Measurements from ENCODE around the gene NR1H2.
"Not testable (repeated sequence)": the region's sequence is repeated elsewhere in the genome, so short reads cannot be mapped to it uniquely, and the experiment has no call there.

Gene NR1H2

DNA sequence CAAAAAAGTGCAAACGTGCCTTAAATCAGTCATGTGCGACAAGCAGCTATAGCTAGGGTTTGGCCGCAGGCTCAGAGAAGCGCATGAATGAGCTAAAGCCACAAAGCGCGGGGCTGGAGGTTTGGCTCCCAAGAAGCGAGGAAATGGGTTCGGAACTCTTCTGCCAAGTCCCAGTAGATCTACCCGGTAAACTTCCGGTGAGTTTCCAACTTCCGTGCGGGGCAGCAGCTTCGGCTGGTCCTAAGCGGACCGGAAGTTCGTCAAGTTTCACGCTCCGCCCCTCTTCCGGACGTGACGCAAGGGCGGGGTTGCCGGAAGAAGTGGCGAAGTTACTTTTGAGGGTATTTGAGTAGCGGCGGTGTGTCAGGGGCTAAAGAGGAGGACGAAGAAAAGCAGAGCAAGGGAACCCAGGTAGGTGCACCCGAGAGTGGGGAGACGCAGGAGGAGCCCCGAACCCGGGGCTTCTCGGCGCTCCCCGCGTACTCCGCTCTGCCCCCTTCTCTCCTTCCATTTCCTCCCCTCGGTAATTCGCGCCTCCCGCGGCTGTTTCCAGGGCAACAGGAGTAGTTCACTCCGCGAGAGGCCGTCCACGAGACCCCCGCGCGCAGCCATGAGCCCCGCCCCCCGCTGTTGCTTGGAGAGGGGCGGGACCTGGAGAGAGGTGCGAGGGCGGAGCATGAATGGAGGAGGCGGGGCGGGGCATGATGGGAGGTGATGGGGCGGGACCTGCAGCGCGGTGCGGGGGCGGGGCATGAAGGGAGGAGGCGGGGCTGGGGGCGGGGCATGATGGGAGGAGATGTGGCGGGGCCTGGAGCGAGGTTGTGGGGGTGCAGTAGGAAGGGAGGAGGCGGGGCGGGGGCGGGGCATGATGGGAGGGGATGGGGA is at the start of gene NR1H2:
Gene NR1H2, plus strand, starts transcription at position 292 of the 885 bp plus-strand sequence. CDS start 1,149 bp downstream, outside the sequence.
- DNase-seq = peak; percentile 98 to 99

- no peak for DNase-seq
Measured at GRCh38 chr19:50327013-50327412, 49.2 kb upstream of the NR1H2 start.

DNA sequence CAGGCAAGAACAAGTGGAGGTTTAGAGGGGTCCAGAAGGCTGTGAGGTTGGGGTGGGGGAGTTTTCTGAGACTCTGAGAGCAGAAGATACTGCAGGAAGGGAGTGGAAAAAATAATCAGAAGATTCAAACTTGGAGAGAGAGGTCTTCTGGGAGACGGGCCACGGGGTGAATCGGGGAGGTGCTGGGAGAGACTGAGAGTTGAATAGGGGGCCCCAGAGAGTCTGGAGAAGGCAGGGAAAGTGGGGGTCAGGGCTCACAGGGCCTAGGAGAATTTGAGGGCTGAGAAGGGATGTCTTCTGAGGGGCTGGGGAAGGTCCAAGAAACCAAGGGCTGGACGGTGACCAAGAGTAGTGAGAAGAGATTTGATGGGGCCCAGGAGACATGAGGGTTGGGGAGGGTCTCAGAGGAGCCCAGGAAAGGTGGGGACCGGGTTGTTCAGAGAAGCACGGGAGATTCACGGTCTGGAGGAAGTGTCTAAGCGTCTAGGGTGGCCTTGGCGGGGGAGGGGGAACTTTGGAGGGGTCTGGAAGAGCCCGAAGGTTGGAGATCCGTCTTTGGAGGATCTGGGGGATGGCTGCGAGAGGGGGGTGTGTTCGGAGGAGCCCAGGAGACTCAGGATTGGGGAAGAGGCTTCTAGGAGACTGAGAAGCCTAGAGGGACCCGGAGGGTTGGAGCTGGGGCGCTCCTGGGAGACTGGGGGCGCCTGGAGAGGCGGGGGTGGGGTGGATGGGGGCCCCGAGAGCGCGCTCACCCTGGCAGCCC is 48.6 kb upstream of the NR1H2 start:
- DNase-seq = no peak

DNA sequence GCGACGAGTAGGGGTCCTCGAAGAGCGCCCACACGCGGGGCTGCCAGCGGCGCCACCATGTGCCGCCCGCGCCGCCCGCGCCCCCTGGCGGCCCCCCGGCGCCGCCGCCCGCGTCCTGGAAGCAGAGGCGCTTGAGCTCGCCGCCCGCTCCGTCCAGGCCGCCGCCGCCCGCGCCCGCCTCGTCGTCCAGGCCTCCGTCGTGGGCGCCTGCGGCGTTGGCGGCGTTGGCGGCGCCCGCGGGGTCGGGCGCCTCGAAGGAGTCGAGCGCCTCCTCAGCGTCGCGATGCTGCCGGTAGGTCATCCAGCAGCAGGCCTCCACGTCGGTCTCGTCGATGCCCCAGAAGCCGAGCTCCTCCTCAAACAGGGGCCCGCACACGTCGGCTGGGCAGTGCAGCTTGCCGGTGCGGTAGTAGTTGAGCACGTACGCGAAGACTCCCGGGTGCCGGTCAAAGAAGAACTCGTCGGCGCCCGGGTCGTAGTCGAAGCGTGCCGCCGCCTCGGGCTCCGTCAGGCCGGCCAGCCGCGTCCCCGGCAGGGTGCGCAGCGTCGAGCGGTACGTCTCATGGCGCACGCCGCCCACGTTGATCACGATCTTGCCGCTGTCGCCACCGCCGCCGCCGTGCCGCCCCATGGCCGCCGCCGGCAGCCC is 47.9 kb upstream of the NR1H2 start:
- peak; percentile 25 to 64 for DNase-seq

GRCh38 chr19:50328873-50329145 is 47.4 kb upstream of the NR1H2 start:
- no peak for DNase-seq

- DNase-seq = peak; percentile 100
Measured at GRCh38 chr19:50329146-50329925, 46.9 kb upstream of the NR1H2 start, which contains the start of gene KCNC3. Gene KCNC3, minus strand, starts transcription at chr19:50329377. Its CDS starts 295 bp downstream, at chr19:50329082.

DNA sequence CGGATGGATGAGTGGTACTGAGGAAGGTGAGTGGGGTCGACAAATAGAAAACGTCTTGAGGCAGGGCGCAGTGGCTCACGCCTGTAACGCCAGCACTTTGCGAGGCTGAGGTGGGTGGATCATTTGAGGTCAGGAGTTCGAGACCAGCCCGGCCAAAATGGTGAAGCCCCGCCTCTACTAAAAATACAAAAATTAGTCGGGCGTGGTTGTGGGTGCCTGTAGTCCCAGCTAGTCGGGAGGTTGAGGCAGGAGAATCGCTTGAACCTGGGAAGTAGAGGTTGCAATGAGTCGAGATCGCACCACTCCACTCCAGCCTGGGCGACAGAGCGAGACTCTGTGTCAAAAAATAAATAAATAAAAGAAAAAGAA is 46.3 kb upstream of the NR1H2 start:
- not testable (repeated sequence) for DNase-seq

DNA sequence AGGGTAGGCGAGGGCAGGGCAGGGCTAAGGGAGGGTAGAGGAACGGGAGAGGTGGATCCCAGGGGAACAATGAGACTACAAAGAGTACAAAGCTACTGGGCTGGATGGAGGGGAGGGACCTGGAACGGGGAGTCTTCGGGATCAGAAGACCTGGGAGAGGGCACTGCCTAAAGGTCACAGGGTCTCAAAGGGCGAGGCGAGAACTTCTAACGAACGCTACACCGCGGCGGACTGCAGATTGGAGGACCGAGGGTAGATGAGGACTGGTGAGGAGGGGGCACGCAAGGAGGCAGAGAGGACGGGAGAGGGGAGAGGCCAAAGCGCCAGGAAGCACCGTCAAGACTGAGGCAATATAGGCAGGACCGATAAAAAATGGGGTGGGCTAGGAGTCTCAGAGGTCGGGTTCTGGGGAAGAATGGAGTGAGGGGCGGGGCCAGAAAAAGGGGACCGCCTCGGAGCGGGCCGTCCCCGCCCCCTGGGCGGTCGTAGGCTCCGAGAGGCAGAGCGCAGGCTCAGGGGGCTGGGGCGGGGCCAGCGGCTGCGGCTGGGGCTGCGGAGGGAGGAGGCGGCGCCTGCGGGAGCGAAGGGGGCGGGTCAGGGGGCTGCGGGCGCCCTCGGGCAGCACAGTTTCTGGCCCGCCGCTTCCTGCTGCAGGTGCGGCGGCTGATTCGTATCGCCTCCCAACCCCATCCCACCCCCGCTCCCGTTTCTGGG is 45.7 kb upstream of the NR1H2 start:
- DNase-seq = peak; percentile 86 to 96

GRCh38 chr19:50331221-50331993 is 44.9 kb upstream of the NR1H2 start:
- DNase-seq = no peak

DNA sequence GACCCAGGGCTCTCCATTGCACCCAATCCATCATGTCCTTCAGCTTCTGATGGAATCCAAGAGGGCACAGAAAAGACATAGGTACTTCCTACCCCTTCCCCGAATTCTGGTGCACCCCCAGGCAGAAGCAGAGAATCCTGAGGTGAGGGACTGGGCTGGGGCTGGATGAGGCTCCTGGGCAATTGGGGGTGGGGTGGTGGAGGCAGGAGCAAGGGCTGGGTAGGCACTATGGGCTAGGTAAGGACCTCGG is 44.3 kb upstream of the NR1H2 start:
- no peak for DNase-seq

- no peak for DNase-seq
Measured at GRCh38 chr19:50332244-50333038, 43.8 kb upstream of the NR1H2 start.

DNA sequence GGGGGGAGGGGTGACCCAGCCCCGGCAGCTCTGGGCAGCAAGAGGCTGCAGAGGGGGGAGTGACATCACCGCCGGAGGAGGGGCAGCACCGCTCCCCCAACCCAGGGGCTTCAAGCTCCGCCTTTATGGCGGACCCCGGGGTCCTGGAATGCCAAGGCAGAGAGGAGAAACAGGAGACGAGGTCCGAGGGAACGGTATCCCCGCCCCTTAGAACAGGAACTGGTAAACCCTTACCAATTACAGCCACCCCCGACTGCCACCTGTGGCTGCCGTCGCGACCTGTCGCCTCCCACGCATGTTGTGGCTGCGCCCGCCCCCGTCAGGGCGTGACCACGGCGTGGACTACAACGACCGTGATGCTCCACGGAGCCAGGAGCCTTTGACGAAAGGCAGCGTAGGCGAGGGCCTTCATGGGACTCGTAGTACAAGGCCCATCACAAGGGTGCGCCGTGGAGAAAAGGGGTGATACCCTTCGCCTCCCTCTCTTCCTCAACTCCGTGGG is 43.0 kb upstream of the NR1H2 start:
- DNase-seq = peak; percentile 97

GRCh38 chr19:50333737-50334617 is 42.3 kb upstream of the NR1H2 start:
- peak; percentile 77 to 96 for DNase-seq

- no peak for DNase-seq
Measured at GRCh38 chr19:50334741-50335421, 41.4 kb upstream of the NR1H2 start.

GRCh38 chr19:50337031-50337430 is 39.2 kb upstream of the NR1H2 start:
- not testable (repeated sequence) for DNase-seq

- no peak for DNase-seq
Measured at GRCh38 chr19:50340331-50340730, 35.9 kb upstream of the NR1H2 start.

- no peak for DNase-seq
Measured at GRCh38 chr19:50341091-50341564, 35.1 kb upstream of the NR1H2 start.

DNA sequence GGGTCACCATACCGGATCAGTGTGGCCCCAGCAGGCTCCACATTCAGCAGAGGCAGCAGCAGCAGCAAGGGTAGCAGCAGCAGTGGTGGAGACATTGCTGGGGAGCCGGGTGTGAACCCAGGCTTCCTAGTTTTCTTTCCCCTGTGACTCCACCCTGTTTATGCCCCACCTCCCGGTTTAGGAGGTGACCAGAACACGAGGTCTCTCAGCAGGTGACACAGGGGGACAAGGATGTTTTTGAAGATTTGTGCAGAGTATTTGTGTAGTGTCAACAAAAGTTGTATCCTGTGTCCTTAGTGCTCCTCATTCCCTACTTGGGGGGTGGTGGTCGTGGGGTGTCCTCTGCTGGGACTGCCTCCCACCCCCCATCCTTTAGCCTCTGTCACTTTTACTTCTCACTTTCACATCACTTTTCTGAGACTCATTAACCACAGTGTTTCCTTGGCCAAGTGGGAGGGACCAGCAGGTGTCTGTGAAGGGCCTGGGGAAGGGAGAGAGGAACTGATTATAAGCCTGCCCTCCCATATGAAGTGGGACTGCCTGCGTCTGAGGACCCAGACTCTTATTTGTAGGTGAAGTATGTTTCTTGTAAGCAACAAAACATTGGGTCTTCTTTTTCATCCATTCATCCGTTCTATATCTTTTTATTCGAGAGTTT is 31.5 kb upstream of the NR1H2 start:
- DNase-seq = no peak

All from NCI-H1930 (cell line).